HL-60 (cell line): ENCODE results near the gene SPINK9.

ENCODE experiments used
- DNase-seq, 2 experiments: peaks; one replicate each; pipeline ENCODE4 v3.0.0-alpha.2; 2010 to 2020; ENCODE audit warnings: low read depth in 1 of 2, low spot score in 1 of 2
- H3K27ac ChIP-seq: fragments of 250-450 bp; sonication (Bioruptor Pico); replicated peaks from 2 replicates; pipeline ENCODE4 v1.5.1; 2020; ENCODE audit warnings: mild to moderate bottlenecking, moderate library complexity
- H3K27me3 ChIP-seq: fragments of 250-450 bp; sonication (Bioruptor Pico); 2 replicates; pipeline ENCODE4 v1.5.1; 2021; ENCODE audit warnings: mild to moderate bottlenecking, moderate library complexity; ENCODE audit not compliant: insufficient read depth, poor library complexity, severe bottlenecking
- H3K4me3 ChIP-seq: replicated peaks from 2 replicates; pipeline ENCODE4 v1.5.1; 2011; ENCODE audit warnings: mild to moderate bottlenecking, control low read depth, low read length; ENCODE audit not compliant: insufficient read depth
- GABPA ChIP-seq: IDR thresholded peaks from 2 replicates; pipeline ENCODE4 v1.6.1; 2012; ENCODE audit warnings: low read depth
- POLR2AphosphoS5 ChIP-seq: IDR thresholded peaks from 2 replicates; pipeline ENCODE4 v1.6.1; 2012; ENCODE audit warnings: low read depth
- SPI1 ChIP-seq: IDR thresholded peaks from 2 replicates; pipeline ENCODE4 v1.6.1; 2012; ENCODE audit warnings: low read depth, mild to moderate bottlenecking, borderline replicate concordance
- TF ChIP-seq, protein P1 (sequence below): IDR thresholded peaks from one replicate; pipeline ENCODE4 v1.5.1; 2011; ENCODE audit warnings: low read length, control low read depth, inconsistent platforms; ENCODE audit not compliant: insufficient read depth
- TF ChIP-seq, protein P2 (sequence below): IDR thresholded peaks from 2 replicates; pipeline ENCODE4 v1.6.1; 2012; ENCODE audit warnings: low read depth; ENCODE audit not compliant: insufficient replicate concordance

Gene SPINK9

DNA sequence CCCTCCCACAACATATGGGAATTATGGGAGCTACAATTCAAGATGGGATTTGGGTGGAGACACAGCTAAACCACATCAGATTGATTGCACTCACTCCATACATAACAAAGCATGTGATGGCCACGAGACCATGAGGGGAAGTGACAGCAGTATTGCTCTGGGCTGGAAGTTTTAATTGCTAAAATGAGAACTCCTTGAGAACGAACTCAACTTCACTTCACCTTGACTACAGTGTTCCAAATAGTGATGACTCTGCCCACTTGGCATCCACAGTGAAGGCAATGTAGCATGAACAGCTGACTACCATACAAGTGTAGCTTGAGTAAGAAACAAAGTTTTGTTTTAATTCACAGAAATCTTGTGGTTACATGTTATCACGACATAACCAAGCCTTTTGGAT lies 23.9 kb upstream of the SPINK9 start:
- Histone ChIP-seq H3K27ac (no peak overlapping the region), H3K27me3 (no peaks in the 10 kb centered on the region), H3K4me3 (no peak overlapping the region)
- TF ChIP-seq, protein P1, sequence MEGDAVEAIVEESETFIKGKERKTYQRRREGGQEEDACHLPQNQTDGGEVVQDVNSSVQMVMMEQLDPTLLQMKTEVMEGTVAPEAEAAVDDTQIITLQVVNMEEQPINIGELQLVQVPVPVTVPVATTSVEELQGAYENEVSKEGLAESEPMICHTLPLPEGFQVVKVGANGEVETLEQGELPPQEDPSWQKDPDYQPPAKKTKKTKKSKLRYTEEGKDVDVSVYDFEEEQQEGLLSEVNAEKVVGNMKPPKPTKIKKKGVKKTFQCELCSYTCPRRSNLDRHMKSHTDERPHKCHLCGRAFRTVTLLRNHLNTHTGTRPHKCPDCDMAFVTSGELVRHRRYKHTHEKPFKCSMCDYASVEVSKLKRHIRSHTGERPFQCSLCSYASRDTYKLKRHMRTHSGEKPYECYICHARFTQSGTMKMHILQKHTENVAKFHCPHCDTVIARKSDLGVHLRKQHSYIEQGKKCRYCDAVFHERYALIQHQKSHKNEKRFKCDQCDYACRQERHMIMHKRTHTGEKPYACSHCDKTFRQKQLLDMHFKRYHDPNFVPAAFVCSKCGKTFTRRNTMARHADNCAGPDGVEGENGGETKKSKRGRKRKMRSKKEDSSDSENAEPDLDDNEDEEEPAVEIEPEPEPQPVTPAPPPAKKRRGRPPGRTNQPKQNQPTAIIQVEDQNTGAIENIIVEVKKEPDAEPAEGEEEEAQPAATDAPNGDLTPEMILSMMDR: no peak
- no peak for TF ChIP-seq SPI1
- no peak for TF ChIP-seq POLR2AphosphoS5
- TF ChIP-seq, protein P2, sequence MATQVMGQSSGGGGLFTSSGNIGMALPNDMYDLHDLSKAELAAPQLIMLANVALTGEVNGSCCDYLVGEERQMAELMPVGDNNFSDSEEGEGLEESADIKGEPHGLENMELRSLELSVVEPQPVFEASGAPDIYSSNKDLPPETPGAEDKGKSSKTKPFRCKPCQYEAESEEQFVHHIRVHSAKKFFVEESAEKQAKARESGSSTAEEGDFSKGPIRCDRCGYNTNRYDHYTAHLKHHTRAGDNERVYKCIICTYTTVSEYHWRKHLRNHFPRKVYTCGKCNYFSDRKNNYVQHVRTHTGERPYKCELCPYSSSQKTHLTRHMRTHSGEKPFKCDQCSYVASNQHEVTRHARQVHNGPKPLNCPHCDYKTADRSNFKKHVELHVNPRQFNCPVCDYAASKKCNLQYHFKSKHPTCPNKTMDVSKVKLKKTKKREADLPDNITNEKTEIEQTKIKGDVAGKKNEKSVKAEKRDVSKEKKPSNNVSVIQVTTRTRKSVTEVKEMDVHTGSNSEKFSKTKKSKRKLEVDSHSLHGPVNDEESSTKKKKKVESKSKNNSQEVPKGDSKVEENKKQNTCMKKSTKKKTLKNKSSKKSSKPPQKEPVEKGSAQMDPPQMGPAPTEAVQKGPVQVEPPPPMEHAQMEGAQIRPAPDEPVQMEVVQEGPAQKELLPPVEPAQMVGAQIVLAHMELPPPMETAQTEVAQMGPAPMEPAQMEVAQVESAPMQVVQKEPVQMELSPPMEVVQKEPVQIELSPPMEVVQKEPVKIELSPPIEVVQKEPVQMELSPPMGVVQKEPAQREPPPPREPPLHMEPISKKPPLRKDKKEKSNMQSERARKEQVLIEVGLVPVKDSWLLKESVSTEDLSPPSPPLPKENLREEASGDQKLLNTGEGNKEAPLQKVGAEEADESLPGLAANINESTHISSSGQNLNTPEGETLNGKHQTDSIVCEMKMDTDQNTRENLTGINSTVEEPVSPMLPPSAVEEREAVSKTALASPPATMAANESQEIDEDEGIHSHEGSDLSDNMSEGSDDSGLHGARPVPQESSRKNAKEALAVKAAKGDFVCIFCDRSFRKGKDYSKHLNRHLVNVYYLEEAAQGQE: no peak
- TF ChIP-seq GABPA: no peak
- DNase-seq: no peak

DNA sequence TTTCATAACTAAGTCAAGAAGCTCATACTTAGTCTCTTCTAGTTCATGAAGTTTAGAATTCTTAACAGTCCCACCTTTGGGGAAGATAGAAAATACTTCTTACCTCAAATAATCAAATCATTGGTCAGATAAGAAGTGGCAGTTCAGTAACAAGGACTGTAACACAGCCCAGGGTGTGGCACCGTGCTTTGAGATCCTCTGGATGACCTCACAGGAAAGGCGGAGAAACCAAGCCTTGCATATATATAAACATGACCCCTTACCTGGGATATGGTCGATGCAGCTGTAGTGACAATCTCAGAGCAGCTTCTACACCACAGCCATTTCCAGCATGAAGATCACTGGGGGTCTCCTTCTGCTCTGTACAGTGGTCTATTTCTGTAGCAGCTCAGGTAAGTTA lies 23.2 kb upstream of the SPINK9 start, which contains the start of gene SPINK7:
Gene SPINK7 (plus strand): TSS at position 271 of the 400 bp plus-strand sequence. CDS start 61 bp downstream, at position 332.
- no peaks in the 10 kb centered on the region for H3K27me3 ChIP-seq
- TF ChIP-seq SPI1 (no peak), GABPA (no peak), POLR2AphosphoS5 (no peak)
- TF ChIP-seq, protein P2: no peak
- TF ChIP-seq, protein P1: no peak
- H3K27ac ChIP-seq: no peak within 1 kb of the TSS
- no peak for DNase-seq
- H3K4me3 ChIP-seq: no peak within 1 kb of the TSS

DNA sequence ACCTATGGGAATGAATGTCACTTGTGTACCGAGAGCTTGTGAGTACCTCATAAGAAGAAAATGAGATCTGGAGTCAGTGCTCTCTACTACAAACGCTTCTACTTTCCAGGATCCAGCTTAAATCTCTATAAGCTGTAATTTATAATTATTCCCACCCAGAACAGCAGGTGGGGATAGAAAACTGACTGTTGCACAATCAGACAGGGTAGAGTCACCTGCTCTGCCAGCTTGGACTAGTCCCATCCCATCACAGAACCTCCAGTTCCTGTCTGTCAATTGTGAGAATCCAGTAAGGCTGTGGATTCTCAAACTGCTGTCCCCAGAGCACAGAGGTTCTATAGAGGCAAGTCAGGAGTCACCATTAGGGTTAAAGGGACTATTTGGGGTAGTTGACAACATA lies 21.2 kb upstream of the SPINK9 start:
- Histone ChIP-seq H3K27ac (no peak overlapping the region), H3K27me3 (no peaks in the 10 kb centered on the region), H3K4me3 (no peak overlapping the region)
- TF ChIP-seq, protein P1: no peak
- TF ChIP-seq, protein P2: no peak
- TF ChIP-seq POLR2AphosphoS5: no peak
- no peak for DNase-seq
